HepG2 (cell line): ENCODE results near the gene PRR14. TPM values are rescaled to one million over a fixed set of nuclear protein-coding genes. Genes with fewer than 3 reads are reported as not detected.

Experiments used
- ATAC-seq: fragments of 200-7000 bp; cut with Tn5 transposase; 3 replicates; pipeline ENCODE4 v1.9.1; 2020; ENCODE audit warnings: mild to moderate bottlenecking, moderate library complexity
- BruUV-seq: library from RNA; stranded (reverse); fragments of 400-500 nt; replicated peaks from 2 replicates; lab custom pipeline; 2021; lab: Mats Ljungman, UMichigan
- CTCF ChIA-PET: fragments of 300-600 bp; formaldehyde crosslinking; extraction: SDS; loops from one replicate; lab custom pipeline; 2021; ENCODE audit warnings: low total read pairs, inconsistent platforms, low intra/inter-chr PET ratio; lab: Yijun Ruan, JAX
- POLR2A ChIA-PET: fragments of 350-600 bp; sonication (Branson Sonifier 250); formaldehyde crosslinking; loops from one replicate; lab custom pipeline; 2020; ENCODE audit warnings: antibody characterized with exemption, inconsistent platforms; lab: Yijun Ruan, JAX
- DNase-seq: peaks from one replicate; pipeline ENCODE4 v3.0.0-alpha.2; 2015; ENCODE audit warnings: low spot score
- FAIRE-seq: peaks from 3 replicates; lab custom pipeline; 2011; peaks lifted over from hg19 to GRCh38; lab: Jason Lieb, UNC
- H2AFZ ChIP-seq: one replicate; pipeline ENCODE4 v1.6.1; 2011; ENCODE audit warnings: low read length, inconsistent platforms
- H3K27ac ChIP-seq: fragments of 300-600 bp; 3 replicates; pipeline ENCODE4 v1.8.0; 2011; ENCODE audit warnings: mixed run types, mild to moderate bottlenecking, mixed read lengths, low read length, inconsistent platforms; ENCODE audit not compliant: insufficient read depth; ENCODE audit errors: extremely low read length
- H3K27me3 ChIP-seq, 2 experiments: fragments of 200-600 bp in 1 of 2; 2 replicates in 1 of 2; 3 replicates in 1 of 2; pipeline versions ENCODE4 v1.6.0 to v1.8.0; 2011; ENCODE audit warnings: low read length in 2 of 2, mild to moderate bottlenecking in 2 of 2, moderate library complexity in 2 of 2, inconsistent platforms in 1 of 2; ENCODE audit not compliant: insufficient read depth in 2 of 2, control insufficient read depth in 1 of 2
- H3K36me3 ChIP-seq, 2 experiments: fragments of 200-600 bp in 1 of 2; replicated peaks in 1 of 2; 2 replicates in 1 of 2; 3 replicates in 1 of 2; pipeline versions ENCODE4 v1.5.1 to v1.8.0; 2011; ENCODE audit warnings: low read length in 2 of 2, inconsistent platforms in 1 of 2; ENCODE audit not compliant: insufficient read depth in 2 of 2, control insufficient read depth in 1 of 2
- H3K4me1 ChIP-seq: 2 replicates; pipeline ENCODE4 v1.5.1; 2012; ENCODE audit warnings: low read length, inconsistent platforms; ENCODE audit not compliant: insufficient read depth
- H3K4me2 ChIP-seq: 2 replicates; pipeline ENCODE4 v1.6.0; 2011; ENCODE audit warnings: low read depth, low read length, inconsistent platforms
- H3K4me3 ChIP-seq, 3 experiments: fragments of 200-600 bp in 1 of 3; sonication (generic), shearing (Covaris generic) in 1 of 3; replicated peaks in 1 of 3; 2 replicates each; pipeline ENCODE4 v1.5.1; 2011 to 2016; ENCODE audit warnings: low read length in 3 of 3, inconsistent platforms in 2 of 3, low read depth in 2 of 3, mild to moderate bottlenecking in 2 of 3, control low read depth in 1 of 3, mixed read lengths in 1 of 3; ENCODE audit not compliant: insufficient read depth in 1 of 3
- H3K79me2 ChIP-seq: one replicate; pipeline ENCODE4 v1.6.1; 2011; ENCODE audit warnings: low read length, inconsistent platforms; ENCODE audit not compliant: insufficient read depth
- H3K9ac ChIP-seq: 2 replicates; pipeline ENCODE4 v1.6.0; 2011; ENCODE audit warnings: mild to moderate bottlenecking, low read depth, low read length, inconsistent platforms; ENCODE audit not compliant: insufficient read depth
- H3K9me3 ChIP-seq: 2 replicates; pipeline ENCODE4 v1.5.1; 2012; ENCODE audit warnings: mild to moderate bottlenecking, low read length
- H4K20me1 ChIP-seq: 2 replicates; pipeline ENCODE4 v1.6.0; 2011; ENCODE audit warnings: inconsistent platforms, mild to moderate bottlenecking, low read length, moderate library complexity; ENCODE audit not compliant: insufficient read depth
- AGO2 ChIP-seq: fragments of 200-400 bp; formaldehyde crosslinking; optimal IDR thresholded peaks from 2 replicates; pipeline ENCODE3; 2017; ENCODE audit warnings: mild to moderate bottlenecking, low read depth, low read length, moderate library complexity
- GLI4 ChIP-seq: sonication (generic); formaldehyde crosslinking; IDR thresholded peaks from 2 replicates; pipeline ENCODE4 v1.5.1; 2020; ENCODE audit warnings: missing genetic modification reagents, mild to moderate bottlenecking, moderate library complexity, borderline replicate concordance
- POLR2G ChIP-seq: fragments of 200-400 bp; formaldehyde crosslinking; IDR thresholded peaks from 2 replicates; pipeline ENCODE4 v1.6.1; 2018; ENCODE audit warnings: mild to moderate bottlenecking, low read depth, low read length, moderate library complexity
- RBFOX2 ChIP-seq: fragments of 200-400 bp; formaldehyde crosslinking; IDR thresholded peaks from 2 replicates; pipeline ENCODE4 v1.6.1; 2017; ENCODE audit warnings: low read depth, mild to moderate bottlenecking, low read length
- SMAD9 ChIP-seq: sonication (generic); formaldehyde crosslinking; IDR thresholded peaks from 2 replicates; pipeline ENCODE4 v1.5.1; 2020; ENCODE audit warnings: mild to moderate bottlenecking, missing genetic modification reagents
- ZC3H4 ChIP-seq: sonication (generic); formaldehyde crosslinking; IDR thresholded peaks from 2 replicates; pipeline ENCODE4 v1.4.0; 2020; ENCODE audit warnings: missing genetic modification reagents, borderline replicate concordance
- ZNF224 ChIP-seq: sonication (generic); formaldehyde crosslinking; IDR thresholded peaks from 2 replicates; pipeline ENCODE4 v1.5.0; 2020; ENCODE audit warnings: mild to moderate bottlenecking, missing genetic modification reagents
- WGBS: methylation state at CpG from one replicate; pipeline ENCODE4 v1.1.6; 2017; ENCODE audit warnings: low lambda C conversion rate; 5-methylcytosine and 5-hydroxymethylcytosine counted together
- in situ Hi-C: cut with HindIII; loops from 2 replicates; pipeline ENCODE4 v1.10.0; 2017; ENCODE audit warnings: low pct_unique_long_range_greater_than_20kb; ENCODE audit not compliant: extremely low pct_ligation_motif_present
- intact Hi-C: fragments of 100-400 bp; cut with micrococcal nuclease; formaldehyde crosslinking; loops from one replicate; pipeline ENCODE4 v1.10.0; 2022; ENCODE audit not compliant: unreplicated experiment
- polyA plus RNA-seq, 8 experiments: library from polyadenylated mRNA; depleted of rRNA in 3 of 8; stranded (reverse) in 7 of 8; unstranded in 1 of 8; fragments of >200 nt; fragmentation: Illumina TruSeq in 4 of 8; extraction: Trizol in 4 of 8; gene quantifications; 2 replicates each; pipeline versions ENCODE4 v1.2.1 to v1.2.3, GENCODE V29; 2011 to 2016; ENCODE audit warnings: low read depth in 4 of 8, missing spikeins in 1 of 8, mixed read lengths in 1 of 8; ENCODE audit not compliant: insufficient read depth in 1 of 8
- total RNA-seq, 5 experiments: library from RNA; depleted of rRNA; stranded (reverse); fragments of >200 nt; fragmentation: Illumina TruSeq; extraction: Trizol; gene quantifications; 2 replicates each; pipeline ENCODE4 v1.2.3, GENCODE V29; 2016; ENCODE audit warnings: low read depth in 1 of 5
- TF ChIP-seq, protein P1 (sequence below): sonication (generic); formaldehyde crosslinking; IDR thresholded peaks from 2 replicates; pipeline ENCODE4 v1.5.0; 2020; ENCODE audit warnings: mild to moderate bottlenecking, missing genetic modification reagents

The PRR14 gene
- total and polyA plus RNA-seq, 2 of the 13 experiments (the other 11 are each of a cell fraction or from before 2014, with no cell fraction given): 8.4 to 11.0 TPM

- ChIA-PET POLR2A (no interaction called here), CTCF (no interaction called here)
- Histone ChIP-seq H3K27ac (no peak overlapping the region), H2AFZ (no peak overlapping the region), H3K9me3 (no peaks in the 10 kb centered on the region), H3K79me2 (peaks cover 5% of the 10 kb centered on the region), H3K36me3 (peaks cover 41 to 62% of the 10 kb centered on the region in 2 experiments), H3K4me2 (no peak overlapping the region), H3K9ac (no peak overlapping the region), H3K27me3 (no peaks in the 10 kb centered on the region), H4K20me1 (peaks cover 4% of the 10 kb centered on the region; the same call in 1 of the 2 replicates), H3K4me1 (no peaks in the 10 kb centered on the region), H3K4me3 (no peak overlapping the region)
- FAIRE-seq (no peak), ATAC-seq (no peak), DNase-seq (no peak)
- TF ChIP-seq, protein P1, sequence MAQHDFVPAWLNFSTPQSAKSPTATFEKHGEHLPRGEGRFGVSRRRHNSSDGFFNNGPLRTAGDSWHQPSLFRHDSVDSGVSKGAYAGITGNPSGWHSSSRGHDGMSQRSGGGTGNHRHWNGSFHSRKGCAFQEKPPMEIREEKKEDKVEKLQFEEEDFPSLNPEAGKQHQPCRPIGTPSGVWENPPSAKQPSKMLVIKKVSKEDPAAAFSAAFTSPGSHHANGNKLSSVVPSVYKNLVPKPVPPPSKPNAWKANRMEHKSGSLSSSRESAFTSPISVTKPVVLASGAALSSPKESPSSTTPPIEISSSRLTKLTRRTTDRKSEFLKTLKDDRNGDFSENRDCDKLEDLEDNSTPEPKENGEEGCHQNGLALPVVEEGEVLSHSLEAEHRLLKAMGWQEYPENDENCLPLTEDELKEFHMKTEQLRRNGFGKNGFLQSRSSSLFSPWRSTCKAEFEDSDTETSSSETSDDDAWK: no peak
- TF ChIP-seq AGO2: peak; percentile 23
- TF ChIP-seq ZNF224 (CRISPR knock-in tag): no peak
- TF ChIP-seq RBFOX2: peak; percentile 40; the same call in 1 of the 2 replicates
- TF ChIP-seq SMAD9 (CRISPR knock-in tag): no peak
- TF ChIP-seq ZC3H4 (CRISPR knock-in tag): no peak
- 0 out of 2 replicates have a peak, but pooled peaks have one; percentile 3 for TF ChIP-seq POLR2G
- no peak for TF ChIP-seq GLI4
- WGBS: 98% methylated on average over 12 of the region's 12 CpGs
- in situ Hi-C loops: loop anchor here (25.0 kb wide), 1 partner anchor 856 kb away; the partner anchor contains the start of genes MAZ, MVP, PAGR1 and PRRT2
- BruUV-seq: no TSS peak
- intact Hi-C loops: no loop called here
Measured at GRCh38 chr16:30668393-30668792, 17.6 kb downstream of the PRR14 start.
